Bone marrow (tissue), 2 donors: Measurements from ENCODE around the gene TP53TG5.
A peak's percentile ranks its signal among the peaks of the same experiment; 100 is the strongest.

ENCODE experiments used
- DNase-seq, 2 donors: peaks; one replicate each; lab custom pipeline; 2025; lab: John Stamatoyannopoulos, UW

The TP53TG5 gene

GRCh38 chr20:45323731-45324130, 54.4 kb downstream of the TP53TG5 start:
- no peak for DNase-seq

- DNase-seq: peak; percentile 12 to 56
Measured at GRCh38 chr20:45322952-45323383, 55.2 kb downstream of the TP53TG5 start.
